ENCODE measurements around the gene COX8A. TPM values are rescaled to one million over a fixed set of nuclear protein-coding genes. Genes with fewer than 3 reads are reported as not detected.

Gene COX8A
- total and polyA plus RNA-seq, 10 of the 15 experiments (the other 5 are each of a cell fraction or from before 2014, with no cell fraction given): 243 to 1,476 (median 522) TPM

- Histone ChIP-seq H3K9ac (ENCODE audit: control insufficient read depth, insufficient read depth, low read length) (peak overlapping the region; percentile 85), H3K9me3 (replicated peaks; ENCODE audit: control insufficient read depth, insufficient read depth, low read length) (no peaks in the 10 kb centered on the region), H3K4me3 (peak overlapping the region; percentile 52; the same call in 1 of the 2 replicates), H3K27me3 (replicated peaks in 1 of 2; ENCODE audit: control insufficient read depth in 2 of 2, insufficient read depth in 2 of 2, low read length in 1 of 2) (no peaks in the 10 kb centered on the region), H4K20me1 (ENCODE audit: control insufficient read depth, insufficient read depth) (no peaks in the 10 kb centered on the region), H3K36me3 (ENCODE audit: control insufficient read depth in 2 of 2, insufficient read depth in 2 of 2, low read length in 1 of 2) (peaks cover 21 to 29% of the 10 kb centered on the region in 2 experiments), H3K79me2 (ENCODE audit: control insufficient read depth, insufficient read depth, low read length) (peaks cover 2% of the 10 kb centered on the region; the same call in 1 of the 2 replicates), H3K4me2 (ENCODE audit: control insufficient read depth, insufficient read depth) (peak overlapping the region; percentile 86), H2AFZ (ENCODE audit: control insufficient read depth, low read depth, low read length) (peak overlapping the region; percentile 67), H3K27ac (ENCODE audit: control insufficient read depth, insufficient read depth) (peak overlapping the region; percentile 88), H3K4me1 (ENCODE audit: control insufficient read depth, insufficient read depth, low read length) (peaks cover 23% of the 10 kb centered on the region)
- in situ Hi-C loops (cut with MboI) (no loop called here), intact Hi-C loops (cut with micrococcal nuclease; ENCODE audit: unreplicated experiment) (loop anchor here (5.0 kb wide), 1 partner anchor 185 kb away; the partner anchor contains the start of gene ZFTA)
- 18% methylated on average over 20 of the region's 20 CpGs for WGBS (ENCODE audit: insufficient coverage, insufficient replicate concordance, low lambda C conversion rate, missing lambda C conversion rate)
- peak; percentile 96 for ATAC-seq
- SMC1A ChIA-PET (ENCODE audit: uncharacterized antibody, unreplicated experiment): interaction anchor here (1.1 to 11.4 kb wide), 8 partner anchors 9 to 115 kb away, joined by 3 to 234 read pairs (median 4); partner anchors contain the start of gene MARK2
- peak; percentile 96 for FAIRE-seq
- RAD21 ChIA-PET (ENCODE audit: unreplicated experiment): interaction anchor here (1.1 kb wide), 1 partner anchor 112 kb away, joined by 3 read pairs; no protein-coding TSS in a partner anchor
- BruUV-seq (replicated peaks): no TSS peak
- DNase-seq (ENCODE audit: low read depth, low spot score): peak; percentile 65
- CTCF ChIA-PET: interaction anchor here (1.0 to 12.7 kb wide), 8 partner anchors 9 to 200 kb away, joined by 3 to 271 read pairs (median 4); partner anchors contain the start of genes MARK2, NAA40 and ZFTA
- POLR2A ChIA-PET: interaction anchor here (0.5 to 1.5 kb wide), 6 partner anchors 9 to 112 kb away, joined by 3 to 6 read pairs (median 4); no protein-coding TSS in a partner anchor
- TF ChIP-seq SMAD5 (IDR thresholded peaks at IDR 0.05; ENCODE audit: low read depth) (no peak), BCL3 (IDR thresholded peaks at IDR 0.05; ENCODE audit: borderline replicate concordance, insufficient read depth, low read depth, low read length, poor library complexity, severe bottlenecking) (no peak), RELB (IDR thresholded peaks at IDR 0.05; ENCODE audit: low read depth) (peak; percentile 28; the same call in 1 of the 2 replicates), SP1 (IDR thresholded peaks at IDR 0.05; ENCODE audit: low read depth, low read length) (peak; percentile 58), WRNIP1 (IDR thresholded peaks at IDR 0.05; ENCODE audit: borderline replicate concordance, low read depth, low read length) (0 out of 2 replicates have a peak, but pooled peaks have one; percentile 36), CBFB (IDR thresholded peaks at IDR 0.05; ENCODE audit: low read depth) (peak; percentile 70; the same call in 1 of the 2 replicates), STAT1 (conservative IDR thresholded peaks at IDR 0.05) (no peak), RAD21 (IDR thresholded peaks at IDR 0.05; ENCODE audit: insufficient read depth, low read depth, low read length) (no peak), ZNF592 (IDR thresholded peaks at IDR 0.05) (no peak), SIX5 (IDR thresholded peaks at IDR 0.05; ENCODE audit: low read depth, low read length, severe bottlenecking) (no peak), NFYA (IDR thresholded peaks at IDR 0.05; ENCODE audit: borderline replicate concordance, low read depth, low read length) (no peak), ZNF207 (IDR thresholded peaks at IDR 0.05; ENCODE audit: borderline replicate concordance) (no peak), CREM (IDR thresholded peaks at IDR 0.05; ENCODE audit: low read depth) (no peak)
Measured at GRCh38 chr11:63951779-63952536, 22.5 kb upstream of the COX8A start.
